ENCODE data around the gene PLXNA2. TPM values are rescaled to one million over a fixed set of nuclear protein-coding genes. Genes with fewer than 3 reads are reported as not detected.

PLXNA2 gene
- total RNA-seq, 1 experiment from 2014 or later, result 0.89 TPM

- TF ChIP-seq REST (IDR thresholded peaks at IDR 0.05; ENCODE audit: low read depth) (no peak), CEBPB (IDR thresholded peaks at IDR 0.05; ENCODE audit: low read depth) (no peak), ELF1 (IDR thresholded peaks at IDR 0.05; ENCODE audit: borderline replicate concordance, low read depth) (no peak), JUND (IDR thresholded peaks at IDR 0.05) (no peak), FOSL1 (IDR thresholded peaks at IDR 0.05; ENCODE audit: low read depth) (no peak), SRF (IDR thresholded peaks at IDR 0.05; ENCODE audit: low read depth) (no peak), POLR2AphosphoS5 (IDR thresholded peaks at IDR 0.05; ENCODE audit: low read depth, low read length) (no peak), RAD21 (IDR thresholded peaks at IDR 0.05; ENCODE audit: low read depth) (no peak), ATF3 (IDR thresholded peaks at IDR 0.05) (no peak)
- ATAC-seq, result no peak
Observed at GRCh38 chr1:208041505-208041904, 202.7 kb downstream of the PLXNA2 start.

More at GRCh38 chr1:208041505-208041904, 202.7 kb downstream of the PLXNA2 start:
- no peaks in the 10 kb centered on the region for H3K27me3 ChIP-seq (ENCODE audit: insufficient read depth, low read length)
- H3K36me3 ChIP-seq (ENCODE audit: control insufficient read depth in 1 of 2, insufficient read depth in 2 of 2, low read length in 2 of 2), result no peaks in the 10 kb centered on the region
- H3K27ac ChIP-seq (ENCODE audit: low read depth, low read length), result no peak overlapping the region
- H3K9me3 ChIP-seq (ENCODE audit: control insufficient read depth in 1 of 2, insufficient read depth in 1 of 2, low read depth in 1 of 2, low read length in 2 of 2), result no peaks in the 10 kb centered on the region
- no peak for DNase-seq (ENCODE audit: low read depth, low spot score)
- POLR2A ChIA-PET, result no interaction called here
- no peak overlapping the region for H2AFZ ChIP-seq (ENCODE audit: low read depth, low read length, poor library complexity, severe bottlenecking)
- no peak overlapping the region for H3K4me3 ChIP-seq (replicated peaks in 1 of 2; ENCODE audit: low read depth in 1 of 2, low read length in 2 of 2)
- no peaks in the 10 kb centered on the region for H3K4me1 ChIP-seq (ENCODE audit: control insufficient read depth in 1 of 2, insufficient read depth in 2 of 2, low read length in 2 of 2)
- no TSS peak for BruUV-seq (replicated peaks)
- intact Hi-C loops (cut with micrococcal nuclease), result no loop called here
- H3K79me2 ChIP-seq (ENCODE audit: insufficient read depth, low read length), result no peaks in the 10 kb centered on the region
- RAD21 ChIA-PET (ENCODE audit: low non-redundant PET in 1 of 2, low total read pairs in 2 of 2, uncharacterized antibody in 2 of 2, unreplicated experiment in 2 of 2), result no interaction called here
- H3K9ac ChIP-seq (ENCODE audit: low read length), result no peak overlapping the region
- CTCF ChIA-PET, result interaction anchor here (0.7 to 4.1 kb wide), 2 partner anchors 19 to 204 kb away, joined by 3 to 13 read pairs; no protein-coding TSS in a partner anchor
- no peaks in the 10 kb centered on the region for H4K20me1 ChIP-seq (ENCODE audit: insufficient read depth)
- H3K4me2 ChIP-seq (ENCODE audit: low read length), result no peak overlapping the region
- H3K9me2 ChIP-seq (ENCODE audit: insufficient read depth), result no peaks in the 10 kb centered on the region

Data from HCT116 (cell line).